Measurements from ENCODE around the gene SSR1. TPM values are rescaled to one million over a fixed set of nuclear protein-coding genes. Genes with fewer than 3 reads are reported as not detected.
A peak's percentile ranks its signal among the peaks of the same experiment; 100 is the strongest.

SSR1 gene
- total RNA-seq, 1 experiment from 2014 or later, result 318 TPM

GRCh38 chr6:7300926-7301325 is 12.1 kb downstream of the SSR1 start:
- DNase-seq (ENCODE audit: unreplicated experiment), result no peak
- ChIA-PET POLR2A (interaction anchor here (0.6 to 3.7 kb wide), 2 partner anchors 11 to 769 kb away, joined by 3 to 15 read pairs; no protein-coding TSS in a partner anchor), CTCF (interaction anchor here (0.9 to 1.2 kb wide), 4 partner anchors 9 to 314 kb away, joined by 3 to 5 read pairs (median 3); no protein-coding TSS in a partner anchor)
- TF ChIP-seq CTCF (IDR thresholded peaks at IDR 0.05; ENCODE audit: unreplicated experiment), result no peak
- H3K36me3 Mint-ChIP-seq (ENCODE audit: insufficient read depth, unreplicated experiment), result peaks cover 99% of the 10 kb centered on the region
- no peaks in the 10 kb centered on the region for H3K27me3 Mint-ChIP-seq (ENCODE audit: insufficient read depth, unreplicated experiment)
- BruUV-seq (replicated peaks), result no TSS peak
- intact Hi-C loops (cut with micrococcal nuclease), result loop anchor here (5.0 kb wide), 1 partner anchor 296 kb away; no protein-coding TSS in a partner anchor
- no peaks in the 10 kb centered on the region for H3K9me3 Mint-ChIP-seq (ENCODE audit: unreplicated experiment)
- peaks cover 11% of the 10 kb centered on the region for H3K4me1 Mint-ChIP-seq (ENCODE audit: insufficient read depth, unreplicated experiment)
- H3K4me3 Mint-ChIP-seq (ENCODE audit: unreplicated experiment), result no peak overlapping the region
- H3K27ac Mint-ChIP-seq (ENCODE audit: low read depth, unreplicated experiment), result peak overlapping the region; percentile 29

- CTCF ChIA-PET, result interaction anchor here (0.8 to 1.4 kb wide), 2 partner anchors 23 to 93 kb away, joined by 3 to 6 read pairs; no protein-coding TSS in a partner anchor
- no peaks in the 10 kb centered on the region for H3K27me3 Mint-ChIP-seq (ENCODE audit: insufficient read depth, unreplicated experiment)
- no peak for DNase-seq (ENCODE audit: unreplicated experiment)
- peaks cover 90% of the 10 kb centered on the region for H3K36me3 Mint-ChIP-seq (ENCODE audit: insufficient read depth, unreplicated experiment)
- H3K4me3 Mint-ChIP-seq (ENCODE audit: unreplicated experiment), result no peak overlapping the region
- intact Hi-C loops (cut with micrococcal nuclease), result no loop called here
- H3K9me3 Mint-ChIP-seq (ENCODE audit: unreplicated experiment), result no peaks in the 10 kb centered on the region
- no peak for TF ChIP-seq CTCF (IDR thresholded peaks at IDR 0.05; ENCODE audit: unreplicated experiment)
- no peak overlapping the region for H3K27ac Mint-ChIP-seq (ENCODE audit: low read depth, unreplicated experiment)
- BruUV-seq (replicated peaks), result no TSS peak
- POLR2A ChIA-PET, result interaction anchor here (3.7 kb wide), 1 partner anchor 14 kb away, joined by 15 read pairs; no protein-coding TSS in a partner anchor
- H3K4me1 Mint-ChIP-seq (ENCODE audit: insufficient read depth, unreplicated experiment), result no peaks in the 10 kb centered on the region
Observed at GRCh38 chr6:7298113-7298512, 14.9 kb downstream of the SSR1 start.

GRCh38 chr6:7296602-7297001 is 16.4 kb downstream of the SSR1 start:
- POLR2A ChIA-PET, result interaction anchor here (0.9 to 1.6 kb wide), 2 partner anchors 11 to 96 kb away, joined by 3 to 6 read pairs; no protein-coding TSS in a partner anchor
- Mint-ChIP-seq H3K36me3 (ENCODE audit: insufficient read depth, unreplicated experiment) (peaks cover 90% of the 10 kb centered on the region), H3K4me1 (ENCODE audit: insufficient read depth, unreplicated experiment) (no peaks in the 10 kb centered on the region), H3K9me3 (ENCODE audit: unreplicated experiment) (no peaks in the 10 kb centered on the region), H3K27ac (ENCODE audit: low read depth, unreplicated experiment) (peak overlapping the region; percentile 35), H3K4me3 (ENCODE audit: unreplicated experiment) (no peak overlapping the region), H3K27me3 (ENCODE audit: insufficient read depth, unreplicated experiment) (no peaks in the 10 kb centered on the region)
- DNase-seq (ENCODE audit: unreplicated experiment), result no peak
- TF ChIP-seq CTCF (IDR thresholded peaks at IDR 0.05; ENCODE audit: unreplicated experiment), result no peak
- intact Hi-C loops (cut with micrococcal nuclease), result no loop called here
- CTCF ChIA-PET, result interaction anchor here (1.5 to 1.9 kb wide), 2 partner anchors 21 to 93 kb away, joined by 6 to 8 read pairs; partner anchors contain the start of genes CAGE1 and RIOK1
- no TSS peak for BruUV-seq (replicated peaks)

GRCh38 chr6:7295916-7296315 is 17.1 kb downstream of the SSR1 start:
- no peaks in the 10 kb centered on the region for H3K27me3 Mint-ChIP-seq (ENCODE audit: insufficient read depth, unreplicated experiment)
- POLR2A ChIA-PET, result interaction anchor here (1.6 kb wide), 1 partner anchor 10 kb away, joined by 6 read pairs; no protein-coding TSS in a partner anchor
- no peaks in the 10 kb centered on the region for H3K9me3 Mint-ChIP-seq (ENCODE audit: unreplicated experiment)
- DNase-seq (ENCODE audit: unreplicated experiment), result no peak
- H3K27ac Mint-ChIP-seq (ENCODE audit: low read depth, unreplicated experiment), result peak overlapping the region; percentile 35
- intact Hi-C loops (cut with micrococcal nuclease), result no loop called here
- no peak for TF ChIP-seq CTCF (IDR thresholded peaks at IDR 0.05; ENCODE audit: unreplicated experiment)
- no peaks in the 10 kb centered on the region for H3K4me1 Mint-ChIP-seq (ENCODE audit: insufficient read depth, unreplicated experiment)
- BruUV-seq (replicated peaks), result no TSS peak
- H3K4me3 Mint-ChIP-seq (ENCODE audit: unreplicated experiment), result no peak overlapping the region
- peaks cover 90% of the 10 kb centered on the region for H3K36me3 Mint-ChIP-seq (ENCODE audit: insufficient read depth, unreplicated experiment)
- CTCF ChIA-PET, result interaction anchor here (1.5 to 1.9 kb wide), 2 partner anchors 21 to 94 kb away, joined by 6 to 8 read pairs; partner anchors contain the start of genes CAGE1 and RIOK1

All from MCF 10A (cell line).